K562 treated with DMSO at 1 percent for 24 hours (cell line): ENCODE measurements around the gene PTN. TPM values are rescaled to one million over a fixed set of nuclear protein-coding genes. Genes with fewer than 3 reads are reported as not detected.

ENCODE experiments used
- total RNA-seq: library from RNA; unstranded; fragments of 300-600 nt; gene quantifications from 2 replicates; pipeline ENCODE4 v1.2.3, GENCODE V29; 2022; ENCODE audit warnings: low read depth; ENCODE audit not compliant: insufficient read depth

The PTN gene, protein sequence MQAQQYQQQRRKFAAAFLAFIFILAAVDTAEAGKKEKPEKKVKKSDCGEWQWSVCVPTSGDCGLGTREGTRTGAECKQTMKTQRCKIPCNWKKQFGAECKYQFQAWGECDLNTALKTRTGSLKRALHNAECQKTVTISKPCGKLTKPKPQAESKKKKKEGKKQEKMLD
- not detected in 2 replicates for total RNA-seq

DNA sequence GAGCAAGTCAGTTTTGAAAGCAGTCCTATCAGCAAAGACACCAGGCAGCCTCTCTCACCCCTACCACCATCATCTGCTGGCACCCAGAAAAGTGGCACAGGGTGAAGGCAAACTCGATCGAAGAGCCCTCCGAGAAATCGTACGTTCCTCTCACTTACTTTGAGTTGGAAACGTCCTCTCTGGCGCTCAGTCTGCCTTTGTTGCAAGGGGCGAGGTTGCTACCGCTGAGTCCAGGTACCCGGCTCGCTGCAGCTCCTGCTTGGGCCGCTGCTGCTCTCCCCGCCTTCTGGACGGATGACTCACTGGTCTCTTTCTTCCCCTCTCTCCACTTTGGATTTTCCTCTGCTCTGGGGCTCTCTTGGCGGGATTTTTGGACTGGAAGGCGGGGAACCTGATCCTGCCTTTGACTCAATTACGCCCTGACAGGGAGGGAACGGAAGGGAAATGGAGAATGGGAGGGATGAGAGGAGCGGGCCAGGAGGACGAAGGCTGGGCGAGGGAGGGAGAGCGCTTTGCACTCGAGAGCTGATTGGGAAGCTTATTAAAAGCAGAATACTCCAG is at the start of gene PTN:
PTN (minus strand) TSS at position 453 of the 561 bp plus-strand sequence. CDS start 88,760 bp downstream, outside the sequence.

